K562 (cell line): ENCODE results near the gene PRICKLE2. TPM values are rescaled to one million over a fixed set of nuclear protein-coding genes. Genes with fewer than 3 reads are reported as not detected.

Experiments used
- BACH1 ChIP-seq: fragments of 200-800 bp; sonication (Bioruptor generic); IDR thresholded peaks from 2 replicates; pipeline ENCODE4 v1.6.1; 2016; ENCODE audit warnings: missing genetic modification characterization, missing compliant biosample characterization
- BCOR ChIP-seq: fragments of 450-650 bp; IDR thresholded peaks from 2 replicates; pipeline ENCODE4 v1.6.1; 2016
- NCOA6 ChIP-seq: fragments of 450-650 bp; IDR thresholded peaks from 2 replicates; pipeline ENCODE4 v1.6.1; 2017; ENCODE audit warnings: mild to moderate bottlenecking
- POLR3A ChIP-seq: IDR thresholded peaks from 2 replicates; pipeline ENCODE4 v1.6.1; 2011; ENCODE audit warnings: borderline replicate concordance, mild to moderate bottlenecking, moderate library complexity; ENCODE audit not compliant: insufficient read length, insufficient read depth; ENCODE audit errors: extremely low read depth
- RAD21 ChIP-seq, 2 experiments: fragments of 250-450 bp in 1 of 2; fragments of 450-650 bp in 1 of 2; sonication (Bioruptor Pico) in 1 of 2; formaldehyde crosslinking in 1 of 2; IDR thresholded peaks in 1 of 2; conservative IDR thresholded peaks in 1 of 2; 2 replicates each; pipeline versions ENCODE4 v1.4.0 to v1.8.0; 2020 to 2022; ENCODE audit warnings: mild to moderate bottlenecking in 2 of 2, moderate library complexity in 1 of 2
- ZNF583 ChIP-seq: fragments of 250-450 bp; sonication (Bioruptor Pico); IDR thresholded peaks from 2 replicates; pipeline ENCODE4 v1.4.0; 2020
- ZNF696 ChIP-seq: fragments of 250-450 bp; sonication (Bioruptor Pico); conservative IDR thresholded peaks from 2 replicates; pipeline ENCODE4 v1.4.0; 2020; ENCODE audit warnings: mild to moderate bottlenecking, moderate library complexity
- ZNF699 ChIP-seq: fragments of 250-450 bp; sonication (Bioruptor Pico); IDR thresholded peaks from 2 replicates; pipeline ENCODE4 v1.8.0; 2021; ENCODE audit warnings: mild to moderate bottlenecking, moderate library complexity; ENCODE audit not compliant: insufficient replicate concordance
- polyA plus RNA-seq, 8 experiments: library from polyadenylated mRNA; depleted of rRNA in 4 of 8; stranded (reverse) in 5 of 8; unstranded in 3 of 8; fragments of >200 nt; fragmentation: Nextera tagmentation in 2 of 8; fragmentation: Illumina TruSeq in 1 of 8; extraction: Ambion mirVana in 2 of 8; extraction: Trizol in 1 of 8; gene quantifications; 2 replicates each; pipeline versions ENCODE4 v1.2.1 to v1.2.3, GENCODE V29; 2011 to 2014; ENCODE audit warnings: inconsistent platforms in 1 of 8, missing spikeins in 1 of 8
- total RNA-seq, 7 experiments: library from RNA; depleted of rRNA in 6 of 7; stranded (reverse); fragments of >200 nt in 6 of 7; fragmentation: Illumina TruSeq in 2 of 7; extraction: Trizol in 2 of 7; gene quantifications; 2 replicates each; pipeline versions ENCODE4 v1.2.1 to v1.2.3, GENCODE V29; 2011 to 2021; ENCODE audit warnings: low replicate concordance in 1 of 7
- TF ChIP-seq, protein P1 (sequence below), 3 experiments: fragments of 200-800 bp in 1 of 3; fragments of 250-450 bp in 1 of 3; fragments of 450-650 bp in 1 of 3; sonication (Bioruptor Pico) in 1 of 3; sonication (Bioruptor generic) in 1 of 3; formaldehyde crosslinking in 1 of 3; IDR thresholded peaks; 2 replicates each; pipeline versions ENCODE4 v1.6.1 to v1.8.0; 2016 to 2022; ENCODE audit warnings: mild to moderate bottlenecking in 2 of 3, missing genetic modification characterization in 2 of 3, missing compliant biosample characterization in 1 of 3, moderate library complexity in 1 of 3
- TF ChIP-seq, protein P2 (sequence below), 3 experiments: IDR thresholded peaks in 2 of 3; conservative IDR thresholded peaks in 1 of 3; 2 replicates each; pipeline ENCODE4 v1.5.1; 2011 to 2012; ENCODE audit warnings: low read length in 3 of 3, mild to moderate bottlenecking in 3 of 3, control low read depth in 2 of 3, improper control_type of control experiment in 1 of 3, inconsistent platforms in 1 of 3, low read depth in 1 of 3, mixed read lengths in 1 of 3, moderate library complexity in 1 of 3; ENCODE audit not compliant: insufficient read depth in 2 of 3

PRICKLE2 gene
- total and polyA plus RNA-seq, 9 of the 15 experiments (the other 6 are each of a cell fraction or from before 2014, with no cell fraction given): 0.07 to 0.09 TPM; not detected in 7

DNA sequence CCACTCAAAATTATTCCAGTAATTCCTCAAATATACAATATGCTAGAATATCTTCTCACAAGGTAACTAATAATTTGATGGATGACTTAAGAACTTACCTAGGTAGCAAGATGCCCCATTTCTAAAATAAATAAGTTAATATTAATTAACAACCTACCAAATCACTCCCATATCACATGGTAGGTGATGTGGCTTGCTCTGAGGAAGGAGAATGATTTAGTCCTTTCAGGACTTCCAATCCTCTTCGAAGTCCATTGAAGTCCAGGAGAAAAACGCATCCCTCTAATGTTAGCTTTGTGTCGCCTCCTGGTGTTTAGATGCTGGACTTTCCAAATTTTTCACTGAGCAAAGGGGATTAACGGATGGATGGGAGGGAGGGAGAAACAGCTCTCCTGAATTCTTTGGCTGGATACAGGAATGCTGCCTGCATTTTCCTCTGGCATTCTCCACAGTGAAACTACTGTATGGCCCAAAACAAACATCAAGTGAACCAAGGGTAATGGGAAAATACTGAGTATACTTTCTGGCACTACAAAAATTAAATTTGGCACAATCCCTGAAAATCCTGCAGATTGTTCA, 58.6 kb downstream of the PRICKLE2 start (continued):
- TF ChIP-seq, protein P1, sequence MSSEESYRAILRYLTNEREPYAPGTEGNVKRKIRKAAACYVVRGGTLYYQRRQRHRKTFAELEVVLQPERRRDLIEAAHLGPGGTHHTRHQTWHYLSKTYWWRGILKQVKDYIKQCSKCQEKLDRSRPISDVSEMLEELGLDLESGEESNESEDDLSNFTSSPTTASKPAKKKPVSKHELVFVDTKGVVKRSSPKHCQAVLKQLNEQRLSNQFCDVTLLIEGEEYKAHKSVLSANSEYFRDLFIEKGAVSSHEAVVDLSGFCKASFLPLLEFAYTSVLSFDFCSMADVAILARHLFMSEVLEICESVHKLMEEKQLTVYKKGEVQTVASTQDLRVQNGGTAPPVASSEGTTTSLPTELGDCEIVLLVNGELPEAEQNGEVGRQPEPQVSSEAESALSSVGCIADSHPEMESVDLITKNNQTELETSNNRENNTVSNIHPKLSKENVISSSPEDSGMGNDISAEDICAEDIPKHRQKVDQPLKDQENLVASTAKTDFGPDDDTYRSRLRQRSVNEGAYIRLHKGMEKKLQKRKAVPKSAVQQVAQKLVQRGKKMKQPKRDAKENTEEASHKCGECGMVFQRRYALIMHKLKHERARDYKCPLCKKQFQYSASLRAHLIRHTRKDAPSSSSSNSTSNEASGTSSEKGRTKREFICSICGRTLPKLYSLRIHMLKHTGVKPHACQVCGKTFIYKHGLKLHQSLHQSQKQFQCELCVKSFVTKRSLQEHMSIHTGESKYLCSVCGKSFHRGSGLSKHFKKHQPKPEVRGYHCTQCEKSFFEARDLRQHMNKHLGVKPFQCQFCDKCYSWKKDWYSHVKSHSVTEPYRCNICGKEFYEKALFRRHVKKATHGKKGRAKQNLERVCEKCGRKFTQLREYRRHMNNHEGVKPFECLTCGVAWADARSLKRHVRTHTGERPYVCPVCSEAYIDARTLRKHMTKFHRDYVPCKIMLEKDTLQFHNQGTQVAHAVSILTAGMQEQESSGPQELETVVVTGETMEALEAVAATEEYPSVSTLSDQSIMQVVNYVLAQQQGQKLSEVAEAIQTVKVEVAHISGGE (CRISPR knock-in tag; IDR thresholded peaks at IDR 0.05): peak in 1 of 3 experiments; percentile 48; a peak in 2 of 6 replicates
- TF ChIP-seq NCOA6: no peak
- TF ChIP-seq POLR3A: no peak
- TF ChIP-seq BACH1: no peak
- TF ChIP-seq ZNF699 (CRISPR knock-in tag): no peak
- TF ChIP-seq ZNF583: no peak
- TF ChIP-seq BCOR: no peak
- TF ChIP-seq, protein P2, sequence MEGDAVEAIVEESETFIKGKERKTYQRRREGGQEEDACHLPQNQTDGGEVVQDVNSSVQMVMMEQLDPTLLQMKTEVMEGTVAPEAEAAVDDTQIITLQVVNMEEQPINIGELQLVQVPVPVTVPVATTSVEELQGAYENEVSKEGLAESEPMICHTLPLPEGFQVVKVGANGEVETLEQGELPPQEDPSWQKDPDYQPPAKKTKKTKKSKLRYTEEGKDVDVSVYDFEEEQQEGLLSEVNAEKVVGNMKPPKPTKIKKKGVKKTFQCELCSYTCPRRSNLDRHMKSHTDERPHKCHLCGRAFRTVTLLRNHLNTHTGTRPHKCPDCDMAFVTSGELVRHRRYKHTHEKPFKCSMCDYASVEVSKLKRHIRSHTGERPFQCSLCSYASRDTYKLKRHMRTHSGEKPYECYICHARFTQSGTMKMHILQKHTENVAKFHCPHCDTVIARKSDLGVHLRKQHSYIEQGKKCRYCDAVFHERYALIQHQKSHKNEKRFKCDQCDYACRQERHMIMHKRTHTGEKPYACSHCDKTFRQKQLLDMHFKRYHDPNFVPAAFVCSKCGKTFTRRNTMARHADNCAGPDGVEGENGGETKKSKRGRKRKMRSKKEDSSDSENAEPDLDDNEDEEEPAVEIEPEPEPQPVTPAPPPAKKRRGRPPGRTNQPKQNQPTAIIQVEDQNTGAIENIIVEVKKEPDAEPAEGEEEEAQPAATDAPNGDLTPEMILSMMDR (IDR thresholded peaks at IDR 0.05 in 2 of 3, conservative IDR thresholded peaks at IDR 0.05 in 1 of 3; ENCODE audit: insufficient read depth in 2 of 3, low read depth in 1 of 3, low read length in 3 of 3): peak; percentile 6 to 32 (median 18); a peak in 3 of 6 replicates
- TF ChIP-seq ZNF696 (CRISPR knock-in tag): no peak
- TF ChIP-seq RAD21 (CRISPR knock-in tag; conservative IDR thresholded peaks at IDR 0.05 in 1 of 2, IDR thresholded peaks at IDR 0.05 in 1 of 2): peak in 1 of 2 experiments; percentile 42; a peak in 2 of 4 replicates
